Endothelial cell of coronary artery (primary cell): ENCODE data around the gene AHDC1. TPM values are rescaled to one million over a fixed set of nuclear protein-coding genes. Genes with fewer than 3 reads are reported as not detected.

Source experiments
- total RNA-seq: library from RNA; depleted of rRNA; stranded (reverse); fragments of >200 nt; gene quantifications from 2 replicates; pipeline ENCODE4 v1.2.3, GENCODE V29; 2014

AHDC1 gene
- total RNA-seq = 4.6 and 7.3 TPM in 2 replicates

GRCh38 chr1:27603681-27604578 lies at the start of gene AHDC1:
Gene AHDC1 (minus strand): TSS chr1:27604144. CDS start chr1:27552115, 52,029 bp downstream.

GRCh38 chr1:27634985-27635367 lies 31.0 kb upstream of the AHDC1 start, which contains the start of gene FGR:
Gene FGR (minus strand): TSS chr1:27635185. CDS start chr1:27623916, 11,269 bp downstream.

GRCh38 chr1:27489973-27490741 lies 113.8 kb downstream of the AHDC1 start, which contains the start of gene WASF2:
Gene WASF2 (minus strand): TSS chr1:27490167. CDS start chr1:27428890, 61,277 bp downstream.

Other genes starting within 250 kb of the AHDC1 start
- gene MAP3K6, start 237.2 kb downstream of the AHDC1 start, total RNA-seq = 7.8 and 11.2 TPM in 2 replicates
- gene FCN3, start 229.3 kb downstream of the AHDC1 start, total RNA-seq = 0.72 TPM in 1 of 2 replicates, not detected in the other
- not detected in 2 replicates for gene CD164L2, start 220.8 kb downstream of the AHDC1 start, total RNA-seq
- gene GPR3, start 211.5 kb downstream of the AHDC1 start, total RNA-seq = 0.09 and 0.36 TPM in 2 replicates
- gene WASF2, start 114.0 kb downstream of the AHDC1 start, total RNA-seq = 24.7 and 36.5 TPM in 2 replicates
- under 0.01 and 0.19 TPM in 2 replicates for gene FGR, start 31.0 kb upstream of the AHDC1 start, total RNA-seq
- 31.2 and 34.2 TPM in 2 replicates for gene IFI6, start 68.0 kb upstream of the AHDC1 start, total RNA-seq
- 7.9 and 10.1 TPM in 2 replicates for gene FAM76A, start 121.8 kb upstream of the AHDC1 start, total RNA-seq
- 86.5 and 121 TPM in 2 replicates for gene STX12, start 169.1 kb upstream of the AHDC1 start, total RNA-seq
- gene PPP1R8, start 226.6 kb upstream of the AHDC1 start, total RNA-seq = 41.4 and 44.9 TPM in 2 replicates